ENCODE results near the gene CMAS. TPM values are rescaled to one million over a fixed set of nuclear protein-coding genes. Genes with fewer than 3 reads are reported as not detected.
"Not testable (repeated sequence)": the region's sequence is repeated elsewhere in the genome, so short reads cannot be mapped to it uniquely, and the experiment has no call there.

The CMAS gene
- total and polyA plus RNA-seq, 2 of the 8 experiments (the other 6 are each of a cell fraction or from before 2014, with no cell fraction given): 13.2 to 59.8 TPM

- H3K4ac ChIP-seq (replicated peaks; ENCODE audit: insufficient read length, low read depth, low read length); H3K23ac ChIP-seq (ENCODE audit: insufficient read length); H3K14ac ChIP-seq (ENCODE audit: insufficient read length); H2BK20ac ChIP-seq (ENCODE audit: low read length); H3K27me3 ChIP-seq (replicated peaks in 1 of 4; ENCODE audit: control insufficient read depth in 3 of 4, extremely low read depth in 1 of 4, insufficient read depth in 3 of 4, low read length in 3 of 4); H2AFZ ChIP-seq (ENCODE audit: low read length); H3K9ac ChIP-seq (replicated peaks in 1 of 4; ENCODE audit: extremely low read depth in 1 of 4, low read depth in 3 of 4, low read length in 3 of 4); H3K23me2 ChIP-seq (ENCODE audit: low read depth, low read length); H3K79me2 ChIP-seq (ENCODE audit: control insufficient read depth in 1 of 2, insufficient read depth in 2 of 2, low read length in 2 of 2); H3K4me3 ChIP-seq (ENCODE audit: extremely low read depth in 1 of 4, insufficient read depth in 2 of 4, low read depth in 3 of 4, low read length in 4 of 4); H3K79me1 ChIP-seq (ENCODE audit: low read depth, low read length); H4K8ac ChIP-seq (ENCODE audit: extremely low read depth, insufficient read depth, low read length); H3K36me3 ChIP-seq (ENCODE audit: control insufficient read depth in 2 of 4, insufficient read depth in 4 of 4, low read length in 3 of 4); H3K9me3 ChIP-seq (ENCODE audit: insufficient read depth in 2 of 2, low read depth in 1 of 2, low read length in 1 of 2); H4K5ac ChIP-seq (ENCODE audit: insufficient read length, low read depth, low read length); H4K20me1 ChIP-seq (replicated peaks in 1 of 2; ENCODE audit: control insufficient read depth in 1 of 2, insufficient read depth in 2 of 2, low read length in 2 of 2); H2BK12ac ChIP-seq (ENCODE audit: low read depth, low read length); FAIRE-seq; H3K4me2 ChIP-seq (ENCODE audit: insufficient read depth in 1 of 2, low read depth in 2 of 2, low read length in 2 of 2); H3K4me1 ChIP-seq (replicated peaks in 1 of 4; ENCODE audit: control insufficient read depth in 3 of 4, insufficient read depth in 4 of 4, low read length in 3 of 4); H3K27ac ChIP-seq (ENCODE audit: low read depth, low read length); H3K18ac ChIP-seq (ENCODE audit: extremely low read depth, low read length); H4K91ac ChIP-seq (replicated peaks; ENCODE audit: insufficient read length, low read length); H2BK15ac ChIP-seq (ENCODE audit: low read length); H3K56ac ChIP-seq (replicated peaks; ENCODE audit: insufficient read length, low read depth, low read length); H2AK5ac ChIP-seq (ENCODE audit: low read depth, low read length); POLR2A ChIA-PET (ENCODE audit: partially characterized antibody); H2BK120ac ChIP-seq (replicated peaks; ENCODE audit: low read depth, low read length); DNase-seq (ENCODE audit: low read depth in 1 of 2, low spot score in 2 of 2); H2BK5ac ChIP-seq (ENCODE audit: low read depth, low read length): not testable (repeated sequence)
- WGBS, 2 experiments (ENCODE audit: extremely low coverage in 1 of 2, insufficient coverage in 1 of 2, insufficient read length in 1 of 2, insufficient replicate concordance in 2 of 2, low coverage in 1 of 2, low lambda C conversion rate in 2 of 2, missing lambda C conversion rate in 1 of 2): 96% methylated on average over 2 of the region's 2 CpGs; no CpG with 5 or more reads in 1 of the 2 experiments
- CTCF ChIA-PET (ENCODE audit: partially characterized antibody): interaction anchor here (1.7 kb wide), 1 partner anchor 10 kb away, joined by 6 read pairs; no protein-coding TSS in a partner anchor
Observed at GRCh38 chr12:22007794-22008193, 38.2 kb upstream of the CMAS start.
